Hepatocyte (in vitro differentiated cells): ENCODE measurements around the gene MLLT1. TPM values are rescaled to one million over a fixed set of nuclear protein-coding genes. Genes with fewer than 3 reads are reported as not detected.

Experiments used
- DNase-seq: peaks from one replicate; pipeline ENCODE4 v3.0.0-alpha.2; 2016; ENCODE audit warnings: low spot score
- H2AFZ ChIP-seq: fragments of 200-600 bp; sonication (generic); 2 replicates; pipeline ENCODE4 v1.6.0; 2016; ENCODE audit warnings: antibody characterized with exemption, mild to moderate bottlenecking
- H3K27ac ChIP-seq: fragments of 200-600 bp; sonication (generic); 2 replicates; pipeline ENCODE4 v1.5.1; 2016; ENCODE audit warnings: mild to moderate bottlenecking
- H3K27me3 ChIP-seq: fragments of 200-600 bp; sonication (generic); 2 replicates; pipeline ENCODE4 v1.6.1; 2016
- H3K36me3 ChIP-seq: fragments of 200-600 bp; sonication (generic); replicated peaks from 2 replicates; pipeline ENCODE4 v1.5.1; 2016; ENCODE audit warnings: low read depth; ENCODE audit not compliant: insufficient read depth
- H3K4me1 ChIP-seq: fragments of 200-600 bp; sonication (generic); 2 replicates; pipeline ENCODE4 v1.5.1; 2016; ENCODE audit warnings: mild to moderate bottlenecking, moderate library complexity; ENCODE audit not compliant: insufficient read depth
- H3K4me2 ChIP-seq: fragments of 200-600 bp; sonication (generic); 2 replicates; pipeline ENCODE4 v1.6.0; 2016
- H3K4me3 ChIP-seq: fragments of 200-600 bp; sonication (generic); 2 replicates; pipeline ENCODE4 v1.5.1; 2016; ENCODE audit warnings: mild to moderate bottlenecking
- H3K79me2 ChIP-seq: fragments of 200-600 bp; sonication (generic); 2 replicates; pipeline ENCODE4 v1.6.0; 2017; ENCODE audit warnings: mild to moderate bottlenecking
- H3K9me2 ChIP-seq: fragments of 200-600 bp; sonication (generic); replicated peaks from 2 replicates; pipeline ENCODE4 v1.6.0; 2017; ENCODE audit warnings: mild to moderate bottlenecking; ENCODE audit not compliant: insufficient read depth
- H3K9me3 ChIP-seq: fragments of 200-600 bp; sonication (generic); 2 replicates; pipeline ENCODE4 v1.5.1; 2016; ENCODE audit warnings: low read depth, mild to moderate bottlenecking
- H4K20me1 ChIP-seq: fragments of 200-600 bp; sonication (generic); 2 replicates; pipeline ENCODE4 v1.6.0; 2016; ENCODE audit warnings: mild to moderate bottlenecking; ENCODE audit not compliant: insufficient read depth, poor library complexity, severe bottlenecking
- CTCF ChIP-seq: fragments of 200-600 bp; sonication (generic); IDR thresholded peaks from 2 replicates; pipeline ENCODE4 v1.5.1; 2016; ENCODE audit warnings: antibody characterized with exemption, mild to moderate bottlenecking; ENCODE audit not compliant: poor library complexity
- EZH2 ChIP-seq: fragments of 200-600 bp; sonication (generic); IDR thresholded peaks from 2 replicates; pipeline ENCODE4 v1.6.1; 2016; ENCODE audit warnings: antibody characterized with exemption, mild to moderate bottlenecking, borderline replicate concordance
- EZH2phosphoT487 ChIP-seq: fragments of 200-600 bp; sonication (generic); IDR thresholded peaks from one replicate; pipeline ENCODE4 v1.6.1; 2018; ENCODE audit warnings: antibody characterized with exemption, mild to moderate bottlenecking, low read depth, moderate library complexity; ENCODE audit not compliant: unreplicated experiment, severe bottlenecking
- WGBS: methylation state at CpG from one replicate; pipeline ENCODE4 v1.1.6; 2016; ENCODE audit warnings: low lambda C conversion rate; ENCODE audit errors: missing lambda C conversion rate; 5-methylcytosine and 5-hydroxymethylcytosine counted together
- polyA plus RNA-seq: library from polyadenylated mRNA; unstranded; fragments of >200 nt; fragmentation: Nextera tagmentation; extraction: Ambion mirVana; gene quantifications from 2 replicates; pipeline ENCODE4 v1.2.1, GENCODE V29; 2016
- total RNA-seq: library from RNA; depleted of rRNA; stranded (reverse); fragments of >200 nt; gene quantifications from 2 replicates; pipeline ENCODE4 v1.2.3, GENCODE V29; 2014

The MLLT1 gene
- total and polyA plus RNA-seq, 2 experiments from 2014 or later: 17.2 to 23.3 TPM

GRCh38 chr19:6226012-6226411 is 53.8 kb downstream of the MLLT1 start:
- H4K20me1 ChIP-seq: peaks cover 20% of the 10 kb centered on the region
- no peaks in the 10 kb centered on the region for H3K27me3 ChIP-seq
- TF ChIP-seq CTCF (no peak), EZH2 (no peak), EZH2phosphoT487 (no peak)
- peaks cover 28% of the 10 kb centered on the region for H3K79me2 ChIP-seq
- H3K36me3 ChIP-seq: no peaks in the 10 kb centered on the region
- H3K27ac ChIP-seq: no peak overlapping the region
- no peak overlapping the region for H3K4me2 ChIP-seq
- no peaks in the 10 kb centered on the region for H3K9me3 ChIP-seq
- H3K4me3 ChIP-seq: no peak overlapping the region
- no peaks in the 10 kb centered on the region for H3K4me1 ChIP-seq
- H2AFZ ChIP-seq: no peak overlapping the region
- H3K9me2 ChIP-seq: no peaks in the 10 kb centered on the region
- WGBS: 97% methylated on average over 12 of the region's 12 CpGs
- no peak for DNase-seq

GRCh38 chr19:6225232-6225865 is 54.4 kb downstream of the MLLT1 start:
- H4K20me1 ChIP-seq: peaks cover 20% of the 10 kb centered on the region
- 89% methylated on average over 18 of the region's 18 CpGs for WGBS
- no peak overlapping the region for H3K4me3 ChIP-seq
- H3K79me2 ChIP-seq: peaks cover 22% of the 10 kb centered on the region
- TF ChIP-seq EZH2phosphoT487: no peak
- no peak for TF ChIP-seq EZH2
- no peak for TF ChIP-seq CTCF
- no peaks in the 10 kb centered on the region for H3K27me3 ChIP-seq
- H3K9me3 ChIP-seq: no peaks in the 10 kb centered on the region
- H2AFZ ChIP-seq: no peak overlapping the region
- no peak for DNase-seq
- no peaks in the 10 kb centered on the region for H3K36me3 ChIP-seq
- no peaks in the 10 kb centered on the region for H3K9me2 ChIP-seq
- H3K4me1 ChIP-seq: peaks cover 3% of the 10 kb centered on the region
- no peak overlapping the region for H3K27ac ChIP-seq
- no peak overlapping the region for H3K4me2 ChIP-seq

GRCh38 chr19:6224308-6224675 is 55.5 kb downstream of the MLLT1 start:
- no peaks in the 10 kb centered on the region for H3K9me2 ChIP-seq
- peaks cover 11% of the 10 kb centered on the region for H3K79me2 ChIP-seq
- no peak for DNase-seq
- TF ChIP-seq EZH2phosphoT487 (no peak), EZH2 (no peak), CTCF (no peak)
- no peak overlapping the region for H3K4me3 ChIP-seq
- no peaks in the 10 kb centered on the region for H3K36me3 ChIP-seq
- no peak overlapping the region for H2AFZ ChIP-seq
- peaks cover 12% of the 10 kb centered on the region for H4K20me1 ChIP-seq
- 89% methylated on average over 4 of the region's 4 CpGs for WGBS
- H3K9me3 ChIP-seq: no peaks in the 10 kb centered on the region
- no peak overlapping the region for H3K27ac ChIP-seq
- no peaks in the 10 kb centered on the region for H3K27me3 ChIP-seq
- H3K4me2 ChIP-seq: no peak overlapping the region
- peaks cover 13% of the 10 kb centered on the region for H3K4me1 ChIP-seq
